Activated naive CD4-positive, alpha-beta T cell treated with anti-CD3 and anti-CD28 coated beads for 36 hours (primary cell): ENCODE measurements around the gene DNAJB7. TPM values are rescaled to one million over a fixed set of nuclear protein-coding genes. Genes with fewer than 3 reads are reported as not detected.
"Not testable (repeated sequence)": the region's sequence is repeated elsewhere in the genome, so short reads cannot be mapped to it uniquely, and the experiment has no call there.

Experiments
- CTCF ChIA-PET: fragments of 350-600 bp; sonication (Branson Sonifier 250); formaldehyde crosslinking; loops from one replicate; lab custom pipeline; 2021; ENCODE audit warnings: antibody characterized with exemption; lab: Charles Lee
- DNase-seq: peaks from one replicate; pipeline ENCODE4 v3.0.0-alpha.2; 2020
- H3K27ac Mint-ChIP-seq: one replicate; pipeline ENCODE4 v1.8.0; 2021; ENCODE audit warnings: mild to moderate bottlenecking, mixed read lengths
- H3K27me3 Mint-ChIP-seq: one replicate; pipeline ENCODE4 v1.8.0; 2021; ENCODE audit warnings: low read depth, mixed read lengths
- H3K36me3 Mint-ChIP-seq: one replicate; pipeline ENCODE4 v1.8.0; 2021; ENCODE audit warnings: low read depth, mixed read lengths
- H3K4me1 Mint-ChIP-seq: one replicate; pipeline ENCODE4 v1.8.0; 2021; ENCODE audit warnings: low read depth, mixed read lengths
- H3K4me3 Mint-ChIP-seq: one replicate; pipeline ENCODE4 v1.8.0; 2021; ENCODE audit warnings: mild to moderate bottlenecking, moderate library complexity, mixed read lengths
- H3K9me3 Mint-ChIP-seq: one replicate; pipeline ENCODE4 v1.8.0; 2021; ENCODE audit warnings: mixed read lengths
- intact Hi-C: fragments of 100-400 bp; cut with micrococcal nuclease; formaldehyde crosslinking; loops from one replicate; pipeline ENCODE4 v1.15.1; 2023
- total RNA-seq, 2 experiments: library from RNA; stranded (reverse); gene quantifications; one replicate each; pipeline ENCODE4 v1.2.3, GENCODE V29; 2021

DNAJB7 gene
- total RNA-seq, 2 experiments from 2014 or later = not detected

- H3K9me3 Mint-ChIP-seq, H3K4me3 Mint-ChIP-seq, H3K36me3 Mint-ChIP-seq, DNase-seq, intact Hi-C loops, H3K27ac Mint-ChIP-seq, H3K27me3 Mint-ChIP-seq: not testable (repeated sequence)
- H3K4me1 Mint-ChIP-seq = peaks cover 10% of the 10 kb centered on the region
- CTCF ChIA-PET = interaction anchor here (1.0 to 1.5 kb wide), 3 partner anchors 8 to 185 kb away, joined by 3 to 5 read pairs (median 3); no protein-coding TSS in a partner anchor
Measured at GRCh38 chr22:40868379-40868778, 6.5 kb upstream of the DNAJB7 start.

- H3K27me3 Mint-ChIP-seq = no peaks in the 10 kb centered on the region
- H3K4me1 Mint-ChIP-seq = peaks cover 12% of the 10 kb centered on the region
- H3K27ac Mint-ChIP-seq = no peak overlapping the region
Measured at GRCh38 chr22:40867109-40867508, 5.2 kb upstream of the DNAJB7 start.

GRCh38 chr22:40862537-40862936 is 624 bp upstream of the DNAJB7 start:
- intact Hi-C loops = no loop called here
- CTCF ChIA-PET = interaction anchor here (1.6 kb wide), 1 partner anchor 60 kb away, joined by 6 read pairs; no protein-coding TSS in a partner anchor
- Mint-ChIP-seq H3K27ac (no peak overlapping the region), H3K36me3 (peaks cover 5% of the 10 kb centered on the region), H3K9me3 (no peaks in the 10 kb centered on the region), H3K4me3 (no peak overlapping the region), H3K27me3 (no peaks in the 10 kb centered on the region), H3K4me1 (peaks cover 29% of the 10 kb centered on the region)
- DNase-seq = no peak

More at GRCh38 chr22:40867109-40867508, 5.2 kb upstream of the DNAJB7 start:
- DNase-seq = no peak
- Mint-ChIP-seq H3K36me3 (peaks cover 6% of the 10 kb centered on the region), H3K4me3 (no peak overlapping the region), H3K9me3 (no peaks in the 10 kb centered on the region)
- intact Hi-C loops = no loop called here
- CTCF ChIA-PET = interaction anchor here (1.0 to 1.3 kb wide), 2 partner anchors 9 to 56 kb away, joined by 3 to 5 read pairs; no protein-coding TSS in a partner anchor

GRCh38 chr22:40857309-40857855 is 4.5 kb downstream of the DNAJB7 start:
- no peaks in the 10 kb centered on the region for H3K9me3 Mint-ChIP-seq
- peaks cover 47% of the 10 kb centered on the region for H3K4me1 Mint-ChIP-seq
- peaks cover 10% of the 10 kb centered on the region for H3K36me3 Mint-ChIP-seq
- CTCF ChIA-PET = interaction anchor here (0.6 to 1.0 kb wide), 4 partner anchors 14 to 515 kb away, joined by 3 read pairs; no protein-coding TSS in a partner anchor
- H3K4me3 Mint-ChIP-seq = peak overlapping the region; percentile 95
- intact Hi-C loops = loop anchor here (5.0 to 10.0 kb wide), 4 partner anchors 220 to 587 kb away; partner anchors contain the start of genes EP300, MRTFA, TEF and TOB2
- H3K27me3 Mint-ChIP-seq = no peaks in the 10 kb centered on the region
- peak overlapping the region; percentile 99 for H3K27ac Mint-ChIP-seq
- DNase-seq = no peak

GRCh38 chr22:40856513-40857308 is 5.2 kb downstream of the DNAJB7 start, which contains the start of the genes ST13 and XPNPEP3:
Gene ST13 (minus strand): TSS chr22:40856639. CDS start chr22:40856540, 99 bp downstream.
Gene XPNPEP3 (plus strand): TSS chr22:40857148. CDS start chr22:40857182, 34 bp downstream.
- peaks cover 7% of the 10 kb centered on the region for H3K36me3 Mint-ChIP-seq
- peak; percentile 98 for DNase-seq
- intact Hi-C loops = loop anchor here (1.0 to 10.0 kb wide), 9 partner anchors 37 to 588 kb away; partner anchors contain the start of genes EP300, MRTFA, RANGAP1 and RBX1
- peak within 1 kb of the TSS; percentile 99 for H3K27ac Mint-ChIP-seq
- no peaks in the 10 kb centered on the region for H3K9me3 Mint-ChIP-seq
- peak within 1 kb of the TSS; percentile 95 for H3K4me3 Mint-ChIP-seq
- peaks cover 51% of the 10 kb centered on the region for H3K4me1 Mint-ChIP-seq
- H3K27me3 Mint-ChIP-seq = no peaks in the 10 kb centered on the region
- CTCF ChIA-PET = interaction anchor here (0.6 to 1.6 kb wide), 5 partner anchors 15 to 514 kb away, joined by 3 to 5 read pairs (median 3); no protein-coding TSS in a partner anchor

GRCh38 chr22:40855979-40856512 is 5.9 kb downstream of the DNAJB7 start:
- Mint-ChIP-seq H3K36me3 (peaks cover 9% of the 10 kb centered on the region), H3K27me3 (no peaks in the 10 kb centered on the region), H3K4me3 (peak overlapping the region; percentile 95), H3K27ac (peak overlapping the region; percentile 99), H3K9me3 (no peaks in the 10 kb centered on the region), H3K4me1 (peaks cover 57% of the 10 kb centered on the region)
- CTCF ChIA-PET = interaction anchor here (1.6 to 1.7 kb wide), 2 partner anchors 43 to 172 kb away, joined by 5 to 6 read pairs; no protein-coding TSS in a partner anchor
- DNase-seq = peak; percentile 38
- intact Hi-C loops = loop anchor here (1.0 to 10.0 kb wide), 9 partner anchors 37 to 589 kb away; partner anchors contain the start of genes EP300, MRTFA, RANGAP1 and RBX1

GRCh38 chr22:40855071-40855978 is 6.6 kb downstream of the DNAJB7 start:
- Mint-ChIP-seq H3K27me3 (no peaks in the 10 kb centered on the region), H3K4me1 (peaks cover 60% of the 10 kb centered on the region), H3K27ac (peak overlapping the region; percentile 56), H3K36me3 (peaks cover 9% of the 10 kb centered on the region), H3K9me3 (no peaks in the 10 kb centered on the region), H3K4me3 (peak overlapping the region; percentile 95)
- peak; percentile 15 for DNase-seq
- intact Hi-C loops = loop anchor here (5.0 to 10.0 kb wide), 4 partner anchors 218 to 589 kb away; partner anchors contain the start of genes EP300, MRTFA, TEF and TOB2
- CTCF ChIA-PET = interaction anchor here (1.6 to 1.7 kb wide), 2 partner anchors 44 to 172 kb away, joined by 5 to 6 read pairs; no protein-coding TSS in a partner anchor

- CTCF ChIA-PET = interaction anchor here (1.7 kb wide), 1 partner anchor 170 kb away, joined by 6 read pairs; no protein-coding TSS in a partner anchor
- no peak for DNase-seq
- H3K36me3 Mint-ChIP-seq = peaks cover 14% of the 10 kb centered on the region
- H3K27ac Mint-ChIP-seq = no peak overlapping the region
- intact Hi-C loops = loop anchor here (10.0 kb wide), 1 partner anchor 591 kb away; the partner anchor contains the start of gene TOB2
- H3K27me3 Mint-ChIP-seq = no peaks in the 10 kb centered on the region
- no peaks in the 10 kb centered on the region for H3K9me3 Mint-ChIP-seq
- H3K4me1 Mint-ChIP-seq = peaks cover 58% of the 10 kb centered on the region
- peak overlapping the region; percentile 39 for H3K4me3 Mint-ChIP-seq
Measured at GRCh38 chr22:40853961-40854360, 8.0 kb downstream of the DNAJB7 start.

- peaks cover 15% of the 10 kb centered on the region for H3K36me3 Mint-ChIP-seq
- H3K4me3 Mint-ChIP-seq = peak overlapping the region; percentile 39
- DNase-seq = no peak
- no peaks in the 10 kb centered on the region for H3K9me3 Mint-ChIP-seq
- CTCF ChIA-PET = no interaction called here
- no peaks in the 10 kb centered on the region for H3K27me3 Mint-ChIP-seq
- intact Hi-C loops = loop anchor here (10.0 kb wide), 1 partner anchor 591 kb away; the partner anchor contains the start of gene TOB2
- H3K4me1 Mint-ChIP-seq = peaks cover 56% of the 10 kb centered on the region
- no peak overlapping the region for H3K27ac Mint-ChIP-seq
Measured at GRCh38 chr22:40853333-40853732, 8.6 kb downstream of the DNAJB7 start.

- H3K9me3 Mint-ChIP-seq, H3K4me3 Mint-ChIP-seq, DNase-seq, CTCF ChIA-PET, H3K27ac Mint-ChIP-seq, intact Hi-C loops, H3K27me3 Mint-ChIP-seq: not testable (repeated sequence)
- peaks cover 17% of the 10 kb centered on the region for H3K4me1 Mint-ChIP-seq
- peaks cover 26% of the 10 kb centered on the region for H3K36me3 Mint-ChIP-seq
Measured at GRCh38 chr22:40845816-40846215, 16.1 kb downstream of the DNAJB7 start.

GRCh38 chr22:40844951-40845350 is 17.0 kb downstream of the DNAJB7 start:
- H3K4me1 Mint-ChIP-seq = peaks cover 12% of the 10 kb centered on the region
- CTCF ChIA-PET = no interaction called here
- peaks cover 33% of the 10 kb centered on the region for H3K36me3 Mint-ChIP-seq

More at GRCh38 chr22:40844951-40845350, 17.0 kb downstream of the DNAJB7 start:
- Mint-ChIP-seq H3K9me3 (no peaks in the 10 kb centered on the region), H3K27me3 (no peaks in the 10 kb centered on the region), H3K4me3 (no peak overlapping the region), H3K27ac (no peak overlapping the region)
- intact Hi-C loops = no loop called here
- no peak for DNase-seq
